ENCODE results near the gene FUT1. TPM values are rescaled to one million over a fixed set of nuclear protein-coding genes. Genes with fewer than 3 reads are reported as not detected.

The FUT1 gene
- total and polyA plus RNA-seq, 2 donors (not counting 3 experiments of a cell fraction or from before 2014, with no cell fraction given) = 1.9 to 4.8 TPM

DNA sequence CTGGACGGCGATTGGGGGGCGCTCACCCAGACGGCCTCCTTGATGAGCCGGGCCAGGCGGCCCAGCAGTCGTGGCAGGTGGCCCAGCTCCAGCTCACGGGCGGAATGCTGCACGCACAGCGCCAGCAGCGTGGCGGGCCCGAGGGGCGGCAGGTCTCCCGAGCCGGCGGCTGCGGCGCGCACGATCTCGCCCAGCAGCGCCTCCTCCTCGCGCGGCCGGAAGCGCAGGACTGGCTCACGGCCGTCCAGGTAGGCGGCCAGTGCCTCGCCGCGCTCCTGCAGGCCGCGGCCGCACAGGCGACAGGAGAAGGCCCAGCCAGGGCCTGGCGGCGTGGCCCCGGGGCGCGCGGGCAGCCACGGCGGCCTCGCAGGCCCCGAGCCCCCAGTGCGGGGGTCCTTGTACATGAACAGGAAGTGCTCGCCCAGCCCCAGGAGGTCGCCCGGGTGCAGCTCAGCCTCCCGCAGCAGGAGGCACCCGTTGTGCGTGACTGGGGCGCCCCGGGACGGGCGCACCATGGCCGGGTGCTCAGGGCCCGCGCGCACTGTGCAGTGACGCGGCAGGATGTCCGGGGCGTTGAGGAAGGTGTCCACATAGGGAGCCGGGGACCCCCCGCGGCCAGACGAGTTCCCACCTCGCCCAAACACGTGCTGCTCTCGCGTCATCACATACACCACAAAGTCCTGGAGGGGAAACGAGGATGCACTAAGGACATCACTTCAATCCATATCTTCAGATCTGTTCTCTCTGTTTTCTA is 23.4 kb downstream of the FUT1 start:
- Histone ChIP-seq H3K4me1 (ENCODE audit: control insufficient read depth, extremely low read depth, insufficient read depth, low read length) (peaks cover 33% of the 10 kb centered on the region), H3K4me2 (ENCODE audit: insufficient read depth, low read length) (no peak overlapping the region), H3K27ac (ENCODE audit: insufficient read depth, low read depth, low read length) (no peak overlapping the region), H3K9me1 (replicated peaks; ENCODE audit: control insufficient read depth, extremely low read depth, insufficient read depth, low read length) (no peaks in the 10 kb centered on the region), H2AFZ (ENCODE audit: low read depth, low read length) (no peak overlapping the region), H3K4me3 (replicated peaks in 1 of 3; ENCODE audit: insufficient read depth in 1 of 3, low read depth in 1 of 3, low read length in 3 of 3) (no peak overlapping the region), H3K79me2 (ENCODE audit: control insufficient read depth, insufficient read depth, low read length) (peaks cover 5% of the 10 kb centered on the region), H3K27me3 (ENCODE audit: control insufficient read depth in 2 of 2, insufficient read depth in 2 of 2, low read length in 2 of 2) (no peaks in the 10 kb centered on the region), H4K20me1 (replicated peaks; ENCODE audit: control insufficient read depth, extremely low read depth, insufficient read depth, low read length) (no peaks in the 10 kb centered on the region), H3K9ac (replicated peaks; ENCODE audit: extremely low read depth, insufficient read depth, low read length) (no peak overlapping the region), H3K36me3 (ENCODE audit: control insufficient read depth in 2 of 2, extremely low read depth in 1 of 2, insufficient read depth in 2 of 2, low read length in 2 of 2) (peaks cover 17 to 34% of the 10 kb centered on the region in 2 experiments), H3K9me3 (replicated peaks; ENCODE audit: control insufficient read depth, insufficient read depth, low read length) (no peaks in the 10 kb centered on the region)
- BruUV-seq (replicated peaks) = no TSS peak
- dilution Hi-C loops (cut with MboI; ENCODE audit: extremely low pct_ligation_motif_present, low sequenced_read_pairs) = no loop called here
- intact Hi-C loops (cut with micrococcal nuclease) = no loop called here
- DNase-seq (ENCODE audit: low read depth, low spot score) = no peak
- no peak for FAIRE-seq
- POLR2A ChIA-PET = interaction anchor here (0.8 kb wide), 1 partner anchor 18 kb away, joined by 3 read pairs; the partner anchor contains the start of gene IZUMO1
- CTCF ChIA-PET = interaction anchor here (1.5 to 2.4 kb wide), 2 partner anchors 10 to 16 kb away, joined by 3 to 10 read pairs; no protein-coding TSS in a partner anchor
- TF ChIP-seq JUN (IDR thresholded peaks at IDR 0.05; ENCODE audit: borderline replicate concordance, insufficient read depth, insufficient read length, low read depth) = no peak
- TF ChIP-seq, protein P1, sequence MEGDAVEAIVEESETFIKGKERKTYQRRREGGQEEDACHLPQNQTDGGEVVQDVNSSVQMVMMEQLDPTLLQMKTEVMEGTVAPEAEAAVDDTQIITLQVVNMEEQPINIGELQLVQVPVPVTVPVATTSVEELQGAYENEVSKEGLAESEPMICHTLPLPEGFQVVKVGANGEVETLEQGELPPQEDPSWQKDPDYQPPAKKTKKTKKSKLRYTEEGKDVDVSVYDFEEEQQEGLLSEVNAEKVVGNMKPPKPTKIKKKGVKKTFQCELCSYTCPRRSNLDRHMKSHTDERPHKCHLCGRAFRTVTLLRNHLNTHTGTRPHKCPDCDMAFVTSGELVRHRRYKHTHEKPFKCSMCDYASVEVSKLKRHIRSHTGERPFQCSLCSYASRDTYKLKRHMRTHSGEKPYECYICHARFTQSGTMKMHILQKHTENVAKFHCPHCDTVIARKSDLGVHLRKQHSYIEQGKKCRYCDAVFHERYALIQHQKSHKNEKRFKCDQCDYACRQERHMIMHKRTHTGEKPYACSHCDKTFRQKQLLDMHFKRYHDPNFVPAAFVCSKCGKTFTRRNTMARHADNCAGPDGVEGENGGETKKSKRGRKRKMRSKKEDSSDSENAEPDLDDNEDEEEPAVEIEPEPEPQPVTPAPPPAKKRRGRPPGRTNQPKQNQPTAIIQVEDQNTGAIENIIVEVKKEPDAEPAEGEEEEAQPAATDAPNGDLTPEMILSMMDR (IDR thresholded peaks at IDR 0.05; ENCODE audit: extremely low read depth in 1 of 2, insufficient read depth in 1 of 2, low read depth in 1 of 2, low read length in 2 of 2) = no peak
- TF ChIP-seq POLR2AphosphoS5 (IDR thresholded peaks at IDR 0.05; ENCODE audit: insufficient read depth, low read depth, low read length) = no peak
- TF ChIP-seq MYC (IDR thresholded peaks at IDR 0.05; ENCODE audit: low read depth, low read length) = no peak
- TF ChIP-seq, protein P2, sequence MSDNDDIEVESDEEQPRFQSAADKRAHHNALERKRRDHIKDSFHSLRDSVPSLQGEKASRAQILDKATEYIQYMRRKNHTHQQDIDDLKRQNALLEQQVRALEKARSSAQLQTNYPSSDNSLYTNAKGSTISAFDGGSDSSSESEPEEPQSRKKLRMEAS (IDR thresholded peaks at IDR 0.05; ENCODE audit: insufficient read depth, insufficient read length) = no peak
- TF ChIP-seq GATA2 (IDR thresholded peaks at IDR 0.05; ENCODE audit: insufficient read depth, insufficient read length, low read depth, low read length) = no peak
- no peak for TF ChIP-seq FOS (IDR thresholded peaks at IDR 0.05; ENCODE audit: borderline replicate concordance, insufficient read depth, low read length)
- TF ChIP-seq POLR2A (IDR thresholded peaks at IDR 0.05; ENCODE audit: low read depth, low read length) = no peak
- TF ChIP-seq EZH2 (IDR thresholded peaks at IDR 0.05; ENCODE audit: borderline replicate concordance, low read depth, low read length, severe bottlenecking) = no peak
